ENCODE measurements around the gene TRPC4AP. TPM values are rescaled to one million over a fixed set of nuclear protein-coding genes. Genes with fewer than 3 reads are reported as not detected.

Gene TRPC4AP
- 57.0 to 62.5 TPM (median 60.6 TPM) in 5 replicates for total RNA-seq (2022; extraction: Qiagen RNA extraction; ENCODE audit: low read depth)

GRCh38 chr20:35092524-35093266 is at the start of gene TRPC4AP:
Gene TRPC4AP, minus strand, starts transcription at chr20:35092807. Its CDS starts 26 bp downstream, at chr20:35092781.

GRCh38 chr20:34955231-34956040 is 137.2 kb downstream of the TRPC4AP start, which contains the start of the genes GSS and MYH7B:
Gene GSS, minus strand, starts transcription at chr20:34955806. Its CDS starts 3,954 bp downstream, at chr20:34951852.
Gene MYH7B, plus strand, starts transcription at chr20:34955868. Its CDS starts 22,138 bp downstream, at chr20:34978006.

Other genes starting within 250 kb of the TRPC4AP start
- 5.2 to 8.9 TPM (median 8.0 TPM) in 5 replicates for gene GGT7, start 220.0 kb downstream of the TRPC4AP start, total RNA-seq (2022; extraction: Qiagen RNA extraction; ENCODE audit: low read depth)
- 9.4 to 11.9 TPM (median 10.7 TPM) in 5 replicates for gene ACSS2, start 216.2 kb downstream of the TRPC4AP start, total RNA-seq (2022; extraction: Qiagen RNA extraction; ENCODE audit: low read depth)
- 55.8 to 62.6 TPM (median 57.7 TPM) in 5 replicates for gene GSS, start 137.0 kb downstream of the TRPC4AP start, total RNA-seq (2022; extraction: Qiagen RNA extraction; ENCODE audit: low read depth)
- gene MYH7B, start 136.9 kb downstream of the TRPC4AP start, total RNA-seq (2022; extraction: Qiagen RNA extraction; ENCODE audit: low read depth) = 0.06 to 0.19 TPM (median 0.12 TPM) in 5 replicates
- 45.7 to 58.4 TPM (median 54.9 TPM) in 5 replicates for gene EDEM2, start 54.5 kb upstream of the TRPC4AP start, total RNA-seq (2022; extraction: Qiagen RNA extraction; ENCODE audit: low read depth)
- gene PROCR, start 79.3 kb upstream of the TRPC4AP start, total RNA-seq (2022; extraction: Qiagen RNA extraction; ENCODE audit: low read depth) = 106 to 153 TPM (median 145 TPM) in 5 replicates
- 23.8 to 34.6 TPM (median 31.0 TPM) in 5 replicates for gene MMP24, start 133.9 kb upstream of the TRPC4AP start, total RNA-seq (2022; extraction: Qiagen RNA extraction; ENCODE audit: low read depth)
- gene MMP24OS, start 185.3 kb upstream of the TRPC4AP start, total RNA-seq (2022; extraction: Qiagen RNA extraction; ENCODE audit: low read depth) = 56.9 to 98.0 TPM (median 82.6 TPM) in 5 replicates
- gene EIF6, start 192.0 kb upstream of the TRPC4AP start, total RNA-seq (2022; extraction: Qiagen RNA extraction; ENCODE audit: low read depth) = 409 to 463 TPM (median 412 TPM) in 5 replicates
- gene FAM83C, start 199.6 kb upstream of the TRPC4AP start, total RNA-seq (2022; extraction: Qiagen RNA extraction; ENCODE audit: low read depth) = 0.06 to 0.14 TPM (median 0.08 TPM) in 5 replicates

All from A549 treated with GW870086 at 1 μM for 4 hours (cell line).